Endometrial microvascular endothelial cells (primary cell): ENCODE measurements around the gene CHIC1. TPM values are rescaled to one million over a fixed set of nuclear protein-coding genes. Genes with fewer than 3 reads are reported as not detected.
"Not testable (repeated sequence)": the region's sequence is repeated elsewhere in the genome, so short reads cannot be mapped to it uniquely, and the experiment has no call there.

ENCODE experiments used
- in situ Hi-C: cut with HindIII; loops from 2 replicates; pipeline ENCODE4 v1.10.0; 2017; ENCODE audit warnings: low sequenced_read_pairs, low pct_unique_long_range_greater_than_20kb; ENCODE audit errors: inconsistent ontology term
- total RNA-seq: library from RNA; depleted of rRNA; stranded (reverse); fragments of >200 nt; gene quantifications from one replicate; pipeline ENCODE4 v1.2.3, GENCODE V29; 2015; ENCODE audit errors: inconsistent ontology term

CHIC1 gene
- total RNA-seq, result 7.2 TPM

GRCh38 chrX:73562984-73563737 is at the start of gene CHIC1:
CHIC1 (plus strand) TSS chrX:73563197; CDS start chrX:73563285, 88 bp downstream.
- in situ Hi-C loops, result no loop called here

GRCh38 chrX:73522823-73523222 is 40.2 kb upstream of the CHIC1 start:
- in situ Hi-C loops, result not testable (repeated sequence)

GRCh38 chrX:73524906-73525305 is 38.1 kb upstream of the CHIC1 start:
- in situ Hi-C loops, result no loop called here

- in situ Hi-C loops, result no loop called here
These were observed 36.9 kb upstream of the CHIC1 start for GRCh38 chrX:73525928-73526690.

- in situ Hi-C loops, result not testable (repeated sequence)
These were observed 31.3 kb upstream of the CHIC1 start for GRCh38 chrX:73531655-73532054.

GRCh38 chrX:73556159-73556558 is 6.8 kb upstream of the CHIC1 start:
- in situ Hi-C loops, result no loop called here

- in situ Hi-C loops, result no loop called here
These were observed 1.2 kb upstream of the CHIC1 start for GRCh38 chrX:73561801-73562200.

GRCh38 chrX:73562458-73562857 is 539 bp upstream of the CHIC1 start:
- in situ Hi-C loops, result no loop called here

GRCh38 chrX:73563738-73564068 is 706 bp downstream of the CHIC1 start:
- in situ Hi-C loops, result no loop called here

GRCh38 chrX:73577361-73577760 is 14.4 kb downstream of the CHIC1 start:
- in situ Hi-C loops, result no loop called here

GRCh38 chrX:73581002-73581628 is 18.1 kb downstream of the CHIC1 start:
- in situ Hi-C loops, result no loop called here

GRCh38 chrX:73597758-73598157 is 34.8 kb downstream of the CHIC1 start:
- in situ Hi-C loops, result not testable (repeated sequence)

- in situ Hi-C loops, result no loop called here
These were observed 52.0 kb downstream of the CHIC1 start for GRCh38 chrX:73615022-73615421.

GRCh38 chrX:73641669-73642068 is 78.7 kb downstream of the CHIC1 start:
- in situ Hi-C loops, result not testable (repeated sequence)

GRCh38 chrX:73647212-73647611 is 84.2 kb downstream of the CHIC1 start:
- in situ Hi-C loops, result no loop called here

GRCh38 chrX:73647632-73648322 is 84.8 kb downstream of the CHIC1 start:
- in situ Hi-C loops, result no loop called here

GRCh38 chrX:73661322-73661721 is 98.3 kb downstream of the CHIC1 start:
- in situ Hi-C loops, result not testable (repeated sequence)

- in situ Hi-C loops, result no loop called here
These were observed 105.8 kb downstream of the CHIC1 start for GRCh38 chrX:73668779-73669178.

- in situ Hi-C loops, result no loop called here
These were observed 118.4 kb downstream of the CHIC1 start for GRCh38 chrX:73681408-73681807.
